GM23338 (cell line): ENCODE measurements around the gene HSPB8. TPM values are rescaled to one million over a fixed set of nuclear protein-coding genes. Genes with fewer than 3 reads are reported as not detected.

Experiments used
- ATAC-seq: fragments of 200-7000 bp; cut with Tn5 transposase; 3 replicates; pipeline ENCODE4 v1.9.1; 2020
- DNase-seq: peaks from one replicate; pipeline ENCODE4 v3.0.0-alpha.2; 2015; ENCODE audit warnings: low spot score
- H2AFZ ChIP-seq: fragments of 200-600 bp; sonication (generic); 2 replicates; pipeline ENCODE4 v1.8.0; 2016; ENCODE audit warnings: antibody characterized with exemption, mild to moderate bottlenecking, moderate library complexity
- H3F3A ChIP-seq: fragments of 200-600 bp; sonication (generic); replicated peaks from 2 replicates; pipeline ENCODE4 v1.8.0; 2017; ENCODE audit warnings: antibody characterized with exemption, mixed run types, low read depth
- H3K27ac ChIP-seq: fragments of 200-600 bp; sonication (generic); 2 replicates; pipeline ENCODE4 v1.6.1; 2016; ENCODE audit warnings: low read depth
- H3K27me3 ChIP-seq: fragments of 200-600 bp; sonication (generic); 2 replicates; pipeline ENCODE4 v1.8.0; 2016; ENCODE audit warnings: mild to moderate bottlenecking, mixed run types, moderate library complexity; ENCODE audit not compliant: insufficient read depth
- H3K36me3 ChIP-seq: fragments of 200-600 bp; sonication (generic); 2 replicates; pipeline ENCODE4 v1.8.0; 2016; ENCODE audit warnings: mild to moderate bottlenecking; ENCODE audit not compliant: insufficient read depth
- H3K4me1 ChIP-seq: fragments of 200-600 bp; sonication (generic); 2 replicates; pipeline ENCODE4 v1.8.0; 2016; ENCODE audit warnings: mild to moderate bottlenecking, moderate library complexity; ENCODE audit not compliant: insufficient read depth
- H3K4me2 ChIP-seq: fragments of 200-600 bp; sonication (generic); 2 replicates; pipeline ENCODE4 v1.7.1; 2017; ENCODE audit warnings: mixed run types
- H3K4me3 ChIP-seq: fragments of 200-600 bp; sonication (generic); 2 replicates; pipeline ENCODE4 v1.6.1; 2016; ENCODE audit warnings: mixed run types
- H3K79me2 ChIP-seq: fragments of 200-600 bp; sonication (generic); replicated peaks from 2 replicates; pipeline ENCODE4 v1.8.0; 2017; ENCODE audit warnings: mild to moderate bottlenecking; ENCODE audit not compliant: insufficient read depth
- H3K9me2 ChIP-seq: fragments of 200-600 bp; sonication (generic); 2 replicates; pipeline ENCODE4 v1.8.0; 2017; ENCODE audit not compliant: insufficient read depth
- H4K20me1 ChIP-seq: fragments of 200-600 bp; sonication (generic); replicated peaks from 2 replicates; pipeline ENCODE4 v1.8.0; 2017; ENCODE audit warnings: mild to moderate bottlenecking; ENCODE audit not compliant: insufficient read depth
- H3K27ac Mint-ChIP-seq: 2 replicates; pipeline ENCODE4 v1.8.0; 2020; ENCODE audit warnings: inconsistent platforms, mild to moderate bottlenecking, moderate library complexity, mixed read lengths
- H3K27me3 Mint-ChIP-seq: 3 replicates; pipeline ENCODE4 v1.8.0; 2022; ENCODE audit warnings: low read depth, mild to moderate bottlenecking, moderate library complexity, mixed read lengths, inconsistent platforms; ENCODE audit not compliant: insufficient read depth, poor library complexity
- H3K36me3 Mint-ChIP-seq: 3 replicates; pipeline ENCODE4 v1.8.0; 2021; ENCODE audit warnings: low read depth, mild to moderate bottlenecking, inconsistent platforms, moderate library complexity, mixed read lengths
- H3K4me1 Mint-ChIP-seq: 3 replicates; pipeline ENCODE4 v1.8.0; 2020; ENCODE audit warnings: mild to moderate bottlenecking, inconsistent platforms, mixed read lengths
- H3K4me3 Mint-ChIP-seq: 3 replicates; pipeline ENCODE4 v1.8.0; 2021; ENCODE audit warnings: moderate library complexity, mild to moderate bottlenecking, inconsistent platforms, mixed read lengths
- H3K9me3 Mint-ChIP-seq: 3 replicates; pipeline ENCODE4 v1.8.0; 2020; ENCODE audit warnings: moderate library complexity, mild to moderate bottlenecking, inconsistent platforms, mixed read lengths
- CREB1 ChIP-seq: fragments of 250-450 bp; sonication (Bioruptor Pico); IDR thresholded peaks from 2 replicates; pipeline ENCODE4 v1.5.0; 2020; ENCODE audit warnings: low read depth, mild to moderate bottlenecking, moderate library complexity
- CTCF ChIP-seq, 2 experiments: fragments of 200-600 bp in 1 of 2; sonication (generic) in 1 of 2; conservative IDR thresholded peaks; 2 replicates each; pipeline versions ENCODE4 v1.5.1 to v1.6.1; 2016 to 2017; ENCODE audit warnings: antibody characterized with exemption in 2 of 2, low read depth in 2 of 2, mild to moderate bottlenecking in 2 of 2, moderate library complexity in 1 of 2
- EZH2 ChIP-seq: fragments of 200-600 bp; sonication (generic); IDR thresholded peaks from one replicate; pipeline ENCODE4 v1.8.0; 2017; ENCODE audit warnings: antibody characterized with exemption, mild to moderate bottlenecking, low read depth; ENCODE audit not compliant: unreplicated experiment
- EZH2phosphoT487 ChIP-seq: fragments of 200-600 bp; sonication (generic); IDR thresholded peaks from one replicate; pipeline ENCODE4 v1.8.1; 2018; ENCODE audit warnings: antibody characterized with exemption; ENCODE audit not compliant: unreplicated experiment
- JUNB ChIP-seq: IDR thresholded peaks from one replicate; pipeline ENCODE4 v1.6.1; 2016; ENCODE audit warnings: antibody characterized with exemption; ENCODE audit not compliant: unreplicated experiment
- NANOG ChIP-seq: IDR thresholded peaks from 2 replicates; pipeline ENCODE4 v1.6.1; 2016; ENCODE audit warnings: antibody characterized with exemption, borderline replicate concordance
- POLR2AphosphoS5 ChIP-seq: IDR thresholded peaks from 2 replicates; pipeline ENCODE4 v1.6.1; 2016; ENCODE audit warnings: antibody characterized with exemption, low read depth
- REST ChIP-seq: IDR thresholded peaks from one replicate; pipeline ENCODE4 v1.6.1; 2018; ENCODE audit warnings: antibody characterized with exemption; ENCODE audit not compliant: unreplicated experiment
- STAT1 ChIP-seq: IDR thresholded peaks from one replicate; pipeline ENCODE4 v1.6.1; 2016; ENCODE audit warnings: antibody characterized with exemption; ENCODE audit not compliant: unreplicated experiment
- ZNF114 ChIP-seq: fragments of 250-450 bp; sonication (Bioruptor Pico); IDR thresholded peaks from 2 replicates; pipeline ENCODE4 v1.5.0; 2020; ENCODE audit warnings: mild to moderate bottlenecking, moderate library complexity
- ZNF331 ChIP-seq: fragments of 250-450 bp; sonication (Bioruptor Pico); IDR thresholded peaks from 2 replicates; pipeline ENCODE4 v1.5.0; 2020; ENCODE audit warnings: low read depth, mild to moderate bottlenecking, moderate library complexity
- ZNF462 ChIP-seq: fragments of 250-450 bp; sonication (Bioruptor Pico); IDR thresholded peaks from 2 replicates; pipeline ENCODE4 v1.5.0; 2020; ENCODE audit warnings: mild to moderate bottlenecking, moderate library complexity
- polyA plus RNA-seq: library from polyadenylated mRNA; unstranded; fragments of >200 nt; fragmentation: Nextera tagmentation; extraction: Ambion mirVana; gene quantifications from 2 replicates; pipeline ENCODE4 v1.2.1, GENCODE V29; 2016
- total RNA-seq: library from RNA; depleted of rRNA; stranded (reverse); fragments of >200 nt; shearing (Covaris generic); gene quantifications from 2 replicates; pipeline ENCODE4 v1.2.3, GENCODE V29; 2014
- TF ChIP-seq, protein P1 (sequence below): IDR thresholded peaks from 2 replicates; pipeline ENCODE4 v1.6.1; 2016; ENCODE audit warnings: antibody characterized with exemption

Gene HSPB8
- total and polyA plus RNA-seq, 2 experiments from 2014 or later = 3.5 to 4.8 TPM

DNA sequence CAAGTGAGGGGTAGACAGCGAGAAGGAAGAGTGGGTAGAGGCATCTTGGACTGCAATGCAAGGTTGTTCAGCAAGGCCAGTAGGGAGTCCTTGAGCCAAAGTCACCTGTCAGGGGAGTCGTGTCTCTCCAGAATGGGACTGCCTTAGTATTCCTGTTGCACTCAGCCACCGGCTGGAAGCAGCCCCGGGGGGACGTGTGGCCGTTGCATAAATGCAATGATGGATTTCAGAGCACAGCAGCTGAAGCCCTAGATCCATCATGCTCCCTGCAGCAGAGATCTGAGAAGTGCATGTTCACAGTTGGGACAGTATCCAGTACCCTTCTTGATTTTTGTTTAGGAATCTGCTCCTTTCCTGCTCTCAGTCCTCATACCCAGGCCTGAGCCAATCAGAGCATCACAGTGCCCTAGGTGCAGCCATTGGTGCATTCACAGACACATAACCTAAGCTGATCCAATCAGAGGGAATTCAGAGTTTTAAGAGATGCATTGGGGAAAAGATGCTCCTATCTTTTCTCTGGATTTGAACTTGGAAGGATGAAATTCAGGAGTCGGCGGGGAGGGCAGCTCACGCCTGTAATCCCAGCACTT, 62.9 kb downstream of the HSPB8 start:
- Mint-ChIP-seq H3K36me3 (no peaks in the 10 kb centered on the region), H3K4me1 (peaks cover 12% of the 10 kb centered on the region), H3K27me3 (no peaks in the 10 kb centered on the region), H3K9me3 (peaks cover 3% of the 10 kb centered on the region; the same call in 1 of the 3 replicates), H3K4me3 (no peak overlapping the region), H3K27ac (no peak overlapping the region)
- Histone ChIP-seq H3F3A (no peaks in the 10 kb centered on the region), H3K4me3 (no peak overlapping the region), H3K27ac (no peak overlapping the region), H2AFZ (peak overlapping the region; percentile 69), H3K4me2 (no peak overlapping the region), H3K79me2 (no peaks in the 10 kb centered on the region), H3K36me3 (no peaks in the 10 kb centered on the region), H3K9me2 (no peaks in the 10 kb centered on the region), H3K4me1 (peaks cover 5% of the 10 kb centered on the region), H3K27me3 (no peaks in the 10 kb centered on the region), H4K20me1 (no peaks in the 10 kb centered on the region)
- TF ChIP-seq EZH2 (no peak), ZNF331 (no peak), STAT1 (no peak), NANOG (no peak), EZH2phosphoT487 (no peak), ZNF114 (CRISPR knock-in tag) (no peak), REST (no peak), ZNF462 (CRISPR knock-in tag) (no peak), CREB1 (CRISPR knock-in tag) (no peak), JUNB (no peak), POLR2AphosphoS5 (no peak), CTCF (conservative IDR thresholded peaks at IDR 0.05; ENCODE audit: low read depth in 2 of 2) (no peak)
- TF ChIP-seq, protein P1, sequence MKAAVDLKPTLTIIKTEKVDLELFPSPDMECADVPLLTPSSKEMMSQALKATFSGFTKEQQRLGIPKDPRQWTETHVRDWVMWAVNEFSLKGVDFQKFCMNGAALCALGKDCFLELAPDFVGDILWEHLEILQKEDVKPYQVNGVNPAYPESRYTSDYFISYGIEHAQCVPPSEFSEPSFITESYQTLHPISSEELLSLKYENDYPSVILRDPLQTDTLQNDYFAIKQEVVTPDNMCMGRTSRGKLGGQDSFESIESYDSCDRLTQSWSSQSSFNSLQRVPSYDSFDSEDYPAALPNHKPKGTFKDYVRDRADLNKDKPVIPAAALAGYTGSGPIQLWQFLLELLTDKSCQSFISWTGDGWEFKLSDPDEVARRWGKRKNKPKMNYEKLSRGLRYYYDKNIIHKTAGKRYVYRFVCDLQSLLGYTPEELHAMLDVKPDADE = no peak
- ATAC-seq (no peak), DNase-seq (no peak)
